A673 (cell line): ENCODE measurements around the gene CEP89. TPM values are rescaled to one million over a fixed set of nuclear protein-coding genes. Genes with fewer than 3 reads are reported as not detected.

Source experiments
- BruUV-seq: library from RNA; stranded (reverse); fragments of 400-500 nt; replicated peaks from 2 replicates; lab custom pipeline; 2021; lab: Mats Ljungman, UMichigan
- CTCF ChIA-PET: fragments of 300-600 bp; sonication (Branson Sonifier 250); formaldehyde crosslinking; loops from one replicate; lab custom pipeline; 2022; ENCODE audit warnings: antibody characterized with exemption; lab: Charles Lee
- POLR2A ChIA-PET: fragments of 300-600 bp; sonication (Branson Sonifier 250); formaldehyde crosslinking; loops from one replicate; lab custom pipeline; 2022; ENCODE audit warnings: antibody characterized with exemption; ENCODE audit not compliant: low non-redundant PET; lab: Charles Lee
- DNase-seq: peaks from one replicate; pipeline ENCODE4 v3.0.0-alpha.2; 2015; ENCODE audit warnings: low spot score
- H3K27ac ChIP-seq: fragments of 200-600 bp; sonication (generic); 2 replicates; pipeline ENCODE4 v1.5.1; 2016; ENCODE audit warnings: mixed run types, low read depth, mild to moderate bottlenecking, mixed read lengths, antibody characterized with exemption, low read length; ENCODE audit not compliant: poor library complexity, severe bottlenecking
- H3K27me3 ChIP-seq: fragments of 200-600 bp; sonication (generic); replicated peaks from 2 replicates; pipeline ENCODE4 v1.6.1; 2017; ENCODE audit warnings: mixed run types, low read depth, mild to moderate bottlenecking, mixed read lengths, antibody characterized with exemption, low read length; ENCODE audit not compliant: insufficient read depth, poor library complexity
- H3K36me3 ChIP-seq: fragments of 200-600 bp; sonication (generic); 2 replicates; pipeline ENCODE4 v1.6.1; 2016; ENCODE audit warnings: mixed run types, mild to moderate bottlenecking, mixed read lengths, antibody characterized with exemption, low read length; ENCODE audit not compliant: insufficient read depth, poor library complexity, severe bottlenecking
- H3K4me1 ChIP-seq: fragments of 200-600 bp; sonication (generic); 2 replicates; pipeline ENCODE4 v1.6.1; 2017; ENCODE audit warnings: mixed run types, mild to moderate bottlenecking, mixed read lengths, antibody characterized with exemption, low read length; ENCODE audit not compliant: insufficient read depth, poor library complexity, severe bottlenecking
- H3K4me3 ChIP-seq: fragments of 200-600 bp; sonication (generic); 2 replicates; pipeline ENCODE4 v1.5.1; 2016; ENCODE audit warnings: low read depth, mixed run types, mild to moderate bottlenecking, mixed read lengths, low read length; ENCODE audit not compliant: poor library complexity, severe bottlenecking
- H3K9me3 ChIP-seq: fragments of 200-600 bp; sonication (generic); 2 replicates; pipeline ENCODE4 v1.6.1; 2016; ENCODE audit warnings: mixed run types, low read depth, mild to moderate bottlenecking, mixed read lengths, antibody characterized with exemption, low read length; ENCODE audit not compliant: poor library complexity, severe bottlenecking
- CTCF ChIP-seq: fragments of 300-800, 200-600 bp; sonication (generic); conservative IDR thresholded peaks from 2 replicates; pipeline ENCODE4 v1.5.1; 2017; ENCODE audit warnings: low read depth, mild to moderate bottlenecking, antibody characterized with exemption, low read length, moderate library complexity, mixed read lengths
- EZH2 ChIP-seq: fragments of 200-600 bp; sonication (generic); IDR thresholded peaks from 2 replicates; pipeline ENCODE4 v1.6.1; 2017; ENCODE audit warnings: borderline replicate concordance, low read depth, mild to moderate bottlenecking, mixed read lengths, antibody characterized with exemption, low read length; ENCODE audit not compliant: poor library complexity, severe bottlenecking
- intact Hi-C: fragments of 100-400 bp; cut with micrococcal nuclease; formaldehyde crosslinking; loops from one replicate; pipeline ENCODE4 v1.10.0; 2022; ENCODE audit not compliant: unreplicated experiment
- total RNA-seq: library from RNA; stranded (reverse); gene quantifications from 2 replicates; pipeline ENCODE4 v1.2.3, GENCODE V29; 2021

Gene CEP89
- total RNA-seq, 1 experiment from 2014 or later = 47.2 TPM

GRCh38 chr19:32880622-32881021 is 91.1 kb downstream of the CEP89 start:
- Histone ChIP-seq H3K27ac (no peak overlapping the region), H3K36me3 (no peaks in the 10 kb centered on the region), H3K4me3 (no peak overlapping the region), H3K27me3 (no peaks in the 10 kb centered on the region), H3K4me1 (no peaks in the 10 kb centered on the region), H3K9me3 (no peaks in the 10 kb centered on the region)
- BruUV-seq = no TSS peak
- CTCF ChIA-PET = no interaction called here
- intact Hi-C loops = no loop called here
- no peak for DNase-seq
- POLR2A ChIA-PET = no interaction called here
- TF ChIP-seq CTCF (no peak), EZH2 (no peak)

- no peak overlapping the region for H3K27ac ChIP-seq
- H3K4me3 ChIP-seq = no peak overlapping the region
- DNase-seq = no peak
- H3K9me3 ChIP-seq = no peaks in the 10 kb centered on the region
- no peaks in the 10 kb centered on the region for H3K27me3 ChIP-seq
- no TSS peak for BruUV-seq
- intact Hi-C loops = no loop called here
- CTCF ChIA-PET = no interaction called here
- POLR2A ChIA-PET = no interaction called here
- no peaks in the 10 kb centered on the region for H3K36me3 ChIP-seq
- no peak for TF ChIP-seq EZH2
- TF ChIP-seq CTCF = no peak
- no peaks in the 10 kb centered on the region for H3K4me1 ChIP-seq
Measured at GRCh38 chr19:32879741-32880140, 92.0 kb downstream of the CEP89 start.

GRCh38 chr19:32878988-32879387 is 92.8 kb downstream of the CEP89 start:
- Histone ChIP-seq H3K36me3 (no peaks in the 10 kb centered on the region), H3K9me3 (no peaks in the 10 kb centered on the region), H3K27me3 (no peaks in the 10 kb centered on the region), H3K4me3 (no peak overlapping the region), H3K27ac (no peak overlapping the region), H3K4me1 (no peaks in the 10 kb centered on the region)
- POLR2A ChIA-PET = no interaction called here
- DNase-seq = no peak
- TF ChIP-seq CTCF = no peak
- no peak for TF ChIP-seq EZH2
- no TSS peak for BruUV-seq
- intact Hi-C loops = no loop called here
- CTCF ChIA-PET = no interaction called here
